ENCODE measurements around the gene MRPL30. TPM values are rescaled to one million over a fixed set of nuclear protein-coding genes. Genes with fewer than 3 reads are reported as not detected.

The MRPL30 gene
- total RNA-seq, 4 donors from 2014 or later: 12.5 to 23.0 (median 17.6) TPM

GRCh38 chr2:99200076-99200800 is 19.3 kb downstream of the MRPL30 start:
- Histone ChIP-seq H3K27ac (no peak overlapping the region), H3K4me3 (no peak overlapping the region), H3K9me3 (no peaks in the 10 kb centered on the region), H3K4me1 (no peaks in the 10 kb centered on the region), H3K27me3 (no peaks in the 10 kb centered on the region), H3K36me3 (peaks cover 0 to 17% (median 5%) of the 10 kb centered on the region in 4 donors)
- intact Hi-C loops (cut with DNase I; ENCODE audit: low total_unique reads): no loop called here
- in situ Hi-C loops (cut with MboI; ENCODE audit: low pct_ligation_motif_present in 1 of 4, low pct_unique_long_range_greater_than_20kb in 1 of 4, low sequenced_read_pairs in 3 of 4): no loop called here
- DNase-seq: no peak
- no peak for TF ChIP-seq POLR2AphosphoS5 (IDR thresholded peaks at IDR 0.05)
- TF ChIP-seq EP300 (IDR thresholded peaks at IDR 0.05; ENCODE audit: low read depth): no peak
- no peak for TF ChIP-seq CTCF (IDR thresholded peaks at IDR 0.05)
- TF ChIP-seq POLR2A (IDR thresholded peaks at IDR 0.05): no peak
- 80 to 81% methylated on average over 6 to 7 of the region's 7 CpGs for WGBS, 2 donors (ENCODE audit: low coverage in 1 of 2)

- 82 to 93% methylated on average over 3 to 4 of the region's 4 CpGs for WGBS, 2 donors (ENCODE audit: low coverage in 1 of 2)
- H3K4me3 ChIP-seq: no peak overlapping the region
- no peaks in the 10 kb centered on the region for H3K27me3 ChIP-seq
- intact Hi-C loops (cut with DNase I; ENCODE audit: low total_unique reads): no loop called here
- TF ChIP-seq POLR2AphosphoS5 (IDR thresholded peaks at IDR 0.05): no peak
- TF ChIP-seq CTCF (IDR thresholded peaks at IDR 0.05): no peak
- no peak for TF ChIP-seq POLR2A (IDR thresholded peaks at IDR 0.05)
- TF ChIP-seq EP300 (IDR thresholded peaks at IDR 0.05; ENCODE audit: low read depth): no peak
- H3K9me3 ChIP-seq: no peaks in the 10 kb centered on the region
- in situ Hi-C loops (cut with MboI; ENCODE audit: low pct_ligation_motif_present in 1 of 4, low pct_unique_long_range_greater_than_20kb in 1 of 4, low sequenced_read_pairs in 3 of 4): no loop called here
- DNase-seq: no peak
- no peaks in the 10 kb centered on the region for H3K36me3 ChIP-seq
- no peaks in the 10 kb centered on the region for H3K4me1 ChIP-seq
- H3K27ac ChIP-seq: no peak overlapping the region
Measured at GRCh38 chr2:99201959-99202678, 21.1 kb downstream of the MRPL30 start.

DNA sequence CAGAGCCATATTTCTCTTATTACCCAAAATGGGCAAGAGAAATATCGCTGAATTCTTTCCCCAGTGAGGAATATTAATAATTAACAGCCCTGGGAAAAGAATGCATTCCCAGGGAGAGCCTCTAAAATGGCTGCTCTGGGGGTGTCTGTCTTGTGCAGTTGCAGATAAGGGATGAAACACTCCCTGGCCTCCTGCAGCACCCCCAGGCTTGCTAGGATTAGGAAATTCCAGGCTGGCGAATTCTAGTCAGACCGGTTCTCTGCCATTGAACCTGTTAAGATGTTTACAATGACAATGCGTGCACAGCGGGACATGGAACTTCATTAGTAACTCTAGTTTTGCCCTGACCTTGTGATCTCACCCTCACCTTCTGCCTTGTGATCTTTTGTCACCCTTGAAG is 24.5 kb downstream of the MRPL30 start:
- DNase-seq: no peak
- intact Hi-C loops (cut with DNase I; ENCODE audit: low total_unique reads) (no loop called here), in situ Hi-C loops (cut with MboI; ENCODE audit: low pct_ligation_motif_present in 1 of 4, low pct_unique_long_range_greater_than_20kb in 1 of 4, low sequenced_read_pairs in 3 of 4) (no loop called here)
- Histone ChIP-seq H3K4me1 (no peaks in the 10 kb centered on the region), H3K27ac (no peak overlapping the region), H3K27me3 (no peaks in the 10 kb centered on the region), H3K4me3 (no peak overlapping the region), H3K36me3 (peaks cover 0 to 5% (median 0%) of the 10 kb centered on the region in 4 donors), H3K9me3 (no peaks in the 10 kb centered on the region)
- TF ChIP-seq EP300 (IDR thresholded peaks at IDR 0.05; ENCODE audit: low read depth): no peak
- no peak for TF ChIP-seq POLR2AphosphoS5 (IDR thresholded peaks at IDR 0.05)
- WGBS, 2 donors (ENCODE audit: low coverage in 1 of 2): 91% methylated on average over 3 to 5 of the region's 5 CpGs

DNA sequence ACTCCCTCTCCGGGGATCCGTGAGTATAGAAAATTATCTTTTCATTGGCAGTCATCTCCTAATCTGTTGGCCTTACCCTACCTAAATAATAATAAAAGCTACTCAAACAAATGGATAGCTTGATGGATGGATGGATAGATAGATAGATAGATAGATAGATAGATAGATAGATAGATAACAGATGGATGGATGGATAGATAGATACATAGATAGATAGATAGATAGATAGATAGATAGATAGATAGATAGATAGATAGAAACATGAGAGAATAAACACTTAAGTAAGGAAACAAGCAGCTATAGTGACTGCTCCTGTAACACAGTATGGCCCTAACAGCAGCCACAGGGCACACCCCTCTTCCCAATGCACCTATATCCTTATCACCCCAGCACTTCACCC is 35.1 kb downstream of the MRPL30 start:
- DNase-seq: no peak
- H3K36me3 ChIP-seq: no peaks in the 10 kb centered on the region
- in situ Hi-C loops (cut with MboI; ENCODE audit: low pct_ligation_motif_present in 1 of 4, low pct_unique_long_range_greater_than_20kb in 1 of 4, low sequenced_read_pairs in 3 of 4) (no loop called here), intact Hi-C loops (cut with DNase I; ENCODE audit: low total_unique reads) (no loop called here)
- H3K9me3 ChIP-seq: no peaks in the 10 kb centered on the region
- H3K27ac ChIP-seq: no peak overlapping the region
- 93% methylated on average over 2 of the region's 2 CpGs; no CpG with 5 or more reads in 1 of the 2 donors for WGBS, 2 donors (ENCODE audit: low coverage in 1 of 2)
- no peak overlapping the region for H3K4me3 ChIP-seq
- H3K27me3 ChIP-seq: no peaks in the 10 kb centered on the region
- TF ChIP-seq CTCF (IDR thresholded peaks at IDR 0.05): no peak
- TF ChIP-seq EP300 (IDR thresholded peaks at IDR 0.05; ENCODE audit: low read depth): no peak
- no peak for TF ChIP-seq POLR2A (IDR thresholded peaks at IDR 0.05)
- TF ChIP-seq POLR2AphosphoS5 (IDR thresholded peaks at IDR 0.05): no peak
- H3K4me1 ChIP-seq: peaks cover 0 to 5% (median 0%) of the 10 kb centered on the region in 4 donors
